HUES6 (cell line): ENCODE results near the gene NT5C3A.

Source experiments
- H3K27ac ChIP-seq: 2 replicates; pipeline ENCODE4 v1.7.0; 2013; ENCODE audit warnings: low read depth, mild to moderate bottlenecking, low read length, inconsistent platforms
- H3K27me3 ChIP-seq: 2 replicates; pipeline ENCODE4 v1.6.1; 2013; ENCODE audit warnings: low read length; ENCODE audit not compliant: control insufficient read depth, insufficient read depth
- H3K36me3 ChIP-seq: 2 replicates; pipeline ENCODE4 v1.6.1; 2013; ENCODE audit warnings: low read length; ENCODE audit not compliant: control insufficient read depth, insufficient read depth
- H3K4me1 ChIP-seq: 2 replicates; pipeline ENCODE4 v1.6.1; 2013; ENCODE audit warnings: low read length; ENCODE audit not compliant: control insufficient read depth, insufficient read depth
- H3K4me3 ChIP-seq: 2 replicates; pipeline ENCODE4 v1.5.1; 2013; ENCODE audit warnings: low read depth, low read length
- H3K9ac ChIP-seq: one replicate; pipeline ENCODE4 v1.6.1; 2013; ENCODE audit warnings: mild to moderate bottlenecking, low read length
- H3K9me3 ChIP-seq: 2 replicates; pipeline ENCODE4 v1.6.1; 2013; ENCODE audit warnings: low read depth, low read length; ENCODE audit not compliant: control insufficient read depth, insufficient read depth

The NT5C3A gene

GRCh38 chr7:33055158-33055557 is 7.4 kb downstream of the NT5C3A start:
- Histone ChIP-seq H3K4me3 (no peak overlapping the region), H3K9me3 (no peaks in the 10 kb centered on the region), H3K27ac (no peak overlapping the region), H3K27me3 (no peaks in the 10 kb centered on the region), H3K4me1 (no peaks in the 10 kb centered on the region), H3K36me3 (no peaks in the 10 kb centered on the region; the same call in 1 of the 2 replicates), H3K9ac (no peak overlapping the region)

- Histone ChIP-seq H3K36me3 (no peaks in the 10 kb centered on the region; the same call in 1 of the 2 replicates), H3K27ac (no peak overlapping the region), H3K4me1 (no peaks in the 10 kb centered on the region), H3K9ac (no peak overlapping the region), H3K27me3 (no peaks in the 10 kb centered on the region), H3K9me3 (no peaks in the 10 kb centered on the region), H3K4me3 (no peak overlapping the region)
Measured at GRCh38 chr7:33054261-33054964, 8.2 kb downstream of the NT5C3A start.

- H3K9ac ChIP-seq, result no peak overlapping the region
- no peaks in the 10 kb centered on the region for H3K9me3 ChIP-seq
- H3K36me3 ChIP-seq, result no peaks in the 10 kb centered on the region; the same call in 1 of the 2 replicates
- no peaks in the 10 kb centered on the region for H3K27me3 ChIP-seq
- no peak overlapping the region for H3K27ac ChIP-seq
- H3K4me1 ChIP-seq, result no peaks in the 10 kb centered on the region
- H3K4me3 ChIP-seq, result no peak overlapping the region
Measured at GRCh38 chr7:33053721-33054120, 8.9 kb downstream of the NT5C3A start.

- no peaks in the 10 kb centered on the region for H3K27me3 ChIP-seq
Measured at GRCh38 chr7:33050535-33051318, 11.8 kb downstream of the NT5C3A start.

GRCh38 chr7:33048704-33049103 is 13.9 kb downstream of the NT5C3A start:
- Histone ChIP-seq H3K27ac (no peak overlapping the region), H3K9me3 (no peaks in the 10 kb centered on the region), H3K27me3 (no peaks in the 10 kb centered on the region), H3K4me1 (no peaks in the 10 kb centered on the region), H3K36me3 (no peaks in the 10 kb centered on the region), H3K4me3 (no peak overlapping the region), H3K9ac (no peak overlapping the region)

More at GRCh38 chr7:33050535-33051318, 11.8 kb downstream of the NT5C3A start:
- Histone ChIP-seq H3K4me3 (no peak overlapping the region), H3K36me3 (no peaks in the 10 kb centered on the region), H3K4me1 (no peaks in the 10 kb centered on the region), H3K27ac (no peak overlapping the region), H3K9me3 (no peaks in the 10 kb centered on the region), H3K9ac (no peak overlapping the region)

- Histone ChIP-seq H3K9ac (no peak overlapping the region), H3K27me3 (no peaks in the 10 kb centered on the region), H3K36me3 (no peaks in the 10 kb centered on the region), H3K4me1 (no peaks in the 10 kb centered on the region), H3K9me3 (no peaks in the 10 kb centered on the region), H3K4me3 (no peak overlapping the region), H3K27ac (no peak overlapping the region)
Measured at GRCh38 chr7:33048257-33048656, 14.3 kb downstream of the NT5C3A start.

- Histone ChIP-seq H3K27ac (no peak overlapping the region), H3K36me3 (no peaks in the 10 kb centered on the region), H3K9me3 (no peaks in the 10 kb centered on the region), H3K27me3 (no peaks in the 10 kb centered on the region), H3K9ac (no peak overlapping the region), H3K4me3 (no peak overlapping the region), H3K4me1 (no peaks in the 10 kb centered on the region)
Measured at GRCh38 chr7:33044986-33045385, 17.6 kb downstream of the NT5C3A start.

GRCh38 chr7:33044401-33044718 is 18.2 kb downstream of the NT5C3A start:
- Histone ChIP-seq H3K4me1 (no peaks in the 10 kb centered on the region), H3K4me3 (no peak overlapping the region)

GRCh38 chr7:33043501-33044400 is 18.8 kb downstream of the NT5C3A start:
- Histone ChIP-seq H3K9ac (no peak overlapping the region), H3K36me3 (no peaks in the 10 kb centered on the region), H3K4me3 (no peak overlapping the region), H3K9me3 (no peaks in the 10 kb centered on the region), H3K27ac (no peak overlapping the region), H3K4me1 (no peaks in the 10 kb centered on the region), H3K27me3 (no peaks in the 10 kb centered on the region)

More at GRCh38 chr7:33044401-33044718, 18.2 kb downstream of the NT5C3A start:
- Histone ChIP-seq H3K9ac (no peak overlapping the region), H3K27ac (no peak overlapping the region), H3K36me3 (no peaks in the 10 kb centered on the region), H3K27me3 (no peaks in the 10 kb centered on the region), H3K9me3 (no peaks in the 10 kb centered on the region)

GRCh38 chr7:33041631-33042428 is 20.7 kb downstream of the NT5C3A start:
- Histone ChIP-seq H3K27me3 (no peaks in the 10 kb centered on the region), H3K27ac (no peak overlapping the region), H3K9me3 (no peaks in the 10 kb centered on the region), H3K4me1 (no peaks in the 10 kb centered on the region), H3K36me3 (no peaks in the 10 kb centered on the region), H3K4me3 (no peak overlapping the region), H3K9ac (no peak overlapping the region)
